NCI-H2227 treated with DMSO at 0.1 percent for 48 hours (cell line): Measurements from ENCODE around the gene STK24.
"Not testable (repeated sequence)": the region's sequence is repeated elsewhere in the genome, so short reads cannot be mapped to it uniquely, and the experiment has no call there.

Experiments
- DNase-seq: peaks from one replicate; lab custom pipeline; 2025; lab: John Stamatoyannopoulos, UW

STK24 gene

GRCh38 chr13:98576963-98577835, at the start of gene STK24:
STK24 (minus strand) TSS chr13:98577107; CDS start chr13:98576786, 321 bp downstream.
- DNase-seq: peak; percentile 35

- DNase-seq: no peak
Measured at GRCh38 chr13:98626298-98626935, 49.5 kb upstream of the STK24 start.

DNA sequence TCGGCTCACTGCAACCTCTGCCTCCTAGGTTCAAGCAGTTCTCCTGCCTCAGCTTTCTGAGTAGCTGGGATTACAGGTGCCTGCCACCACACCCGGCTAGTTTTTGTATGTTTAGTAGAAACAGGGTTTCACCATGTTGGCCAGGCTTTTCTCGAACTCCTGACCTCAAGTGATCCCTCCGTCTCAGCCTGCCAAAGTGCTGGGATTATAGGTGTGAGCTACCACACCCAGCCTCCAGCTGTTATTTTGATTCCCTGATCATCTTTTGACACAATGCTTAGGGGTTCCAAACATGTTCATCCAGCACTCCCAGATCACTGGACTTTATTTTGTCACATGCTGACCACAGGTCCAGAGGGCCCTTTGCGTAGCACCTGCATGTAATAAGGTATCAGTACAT, 47.7 kb upstream of the STK24 start:
- DNase-seq: not testable (repeated sequence)

GRCh38 chr13:98622931-98623331, 46.0 kb upstream of the STK24 start:
- DNase-seq: no peak

- no peak for DNase-seq
Measured at GRCh38 chr13:98619556-98619955, 42.6 kb upstream of the STK24 start.

- not testable (repeated sequence) for DNase-seq
Measured at GRCh38 chr13:98615595-98615994, 38.7 kb upstream of the STK24 start.

- no peak for DNase-seq
Measured at GRCh38 chr13:98613591-98613990, 36.7 kb upstream of the STK24 start.

DNA sequence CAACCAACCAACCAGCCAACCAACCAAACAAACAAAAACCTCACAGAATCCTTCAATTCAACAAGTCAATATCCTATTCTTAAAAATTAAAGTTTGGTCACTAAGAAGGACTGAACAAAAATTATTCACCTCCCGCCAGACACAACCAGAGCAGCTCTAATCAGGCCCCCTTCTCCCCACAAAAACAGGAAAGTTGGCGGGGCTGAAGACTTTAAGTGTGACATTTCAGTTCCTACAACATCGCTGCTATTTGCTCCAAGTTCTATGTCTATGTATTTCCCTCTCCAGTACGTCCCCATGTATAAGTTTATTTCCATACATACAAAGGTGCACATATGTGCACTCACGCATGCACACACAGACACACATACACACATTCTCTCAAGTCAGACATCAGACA, 32.8 kb upstream of the STK24 start:
- no peak for DNase-seq

DNA sequence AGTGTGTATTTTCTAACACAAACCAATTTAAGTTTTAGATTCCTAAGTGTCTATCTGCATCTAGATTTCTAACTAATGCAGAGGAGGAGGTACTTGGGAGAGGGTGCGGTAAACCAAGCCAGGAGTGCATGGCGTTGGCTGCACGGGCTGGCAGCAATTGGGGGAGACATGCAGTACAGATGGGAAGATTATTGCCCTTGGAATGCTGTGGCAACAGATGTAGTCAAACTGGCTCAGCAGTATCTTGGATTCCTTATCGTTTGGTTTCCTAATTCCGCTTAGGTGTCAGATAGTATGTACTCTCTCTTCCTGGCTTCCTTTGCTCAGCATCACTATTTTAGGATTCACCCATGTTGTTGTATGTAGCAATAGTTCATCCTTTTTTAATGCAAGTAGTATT, 29.4 kb upstream of the STK24 start:
- DNase-seq: no peak

DNA sequence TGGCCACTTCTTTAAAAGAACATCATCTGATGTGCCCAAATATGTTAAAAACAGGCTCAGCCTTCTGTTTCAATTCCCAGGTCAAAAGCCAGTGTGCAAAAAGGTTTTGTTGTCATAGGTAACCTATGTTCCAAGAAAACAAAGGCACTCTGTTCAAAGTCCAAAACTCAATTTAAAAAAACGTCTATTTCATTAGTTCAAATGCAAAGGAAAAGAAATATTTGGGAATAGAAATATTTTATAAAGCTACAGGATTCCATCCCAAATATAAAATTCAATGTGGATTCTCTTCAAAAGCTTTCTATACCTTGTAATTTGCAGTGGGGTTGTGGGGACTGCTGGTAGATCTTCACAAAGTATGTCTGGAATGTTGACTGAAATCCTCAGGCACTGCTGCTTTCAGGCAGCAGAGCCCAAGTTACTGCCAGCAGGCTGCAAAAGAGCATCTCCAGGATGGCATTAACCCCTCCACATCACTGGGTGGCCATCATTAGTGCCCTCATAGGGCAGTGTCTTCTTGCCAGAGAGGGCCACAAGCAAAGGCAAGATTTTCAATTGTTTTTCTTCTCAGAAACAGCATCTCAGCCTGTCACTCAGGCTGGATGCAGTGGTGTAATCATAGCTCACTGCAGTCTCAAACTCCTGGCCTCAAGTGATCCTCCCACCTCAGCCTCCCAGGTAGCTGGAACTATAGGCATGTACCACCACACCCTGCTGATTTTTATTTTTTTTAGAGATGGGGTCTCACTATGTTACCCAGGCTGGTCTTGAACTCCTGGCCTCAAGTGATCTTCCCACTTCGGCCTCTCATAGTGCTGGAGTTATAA, 22.8 kb upstream of the STK24 start:
- DNase-seq: no peak

GRCh38 chr13:98598043-98598442, 21.1 kb upstream of the STK24 start:
- no peak for DNase-seq

GRCh38 chr13:98595134-98595533, 18.2 kb upstream of the STK24 start:
- DNase-seq: no peak

GRCh38 chr13:98592362-98592732, 15.4 kb upstream of the STK24 start:
- DNase-seq: no peak

DNA sequence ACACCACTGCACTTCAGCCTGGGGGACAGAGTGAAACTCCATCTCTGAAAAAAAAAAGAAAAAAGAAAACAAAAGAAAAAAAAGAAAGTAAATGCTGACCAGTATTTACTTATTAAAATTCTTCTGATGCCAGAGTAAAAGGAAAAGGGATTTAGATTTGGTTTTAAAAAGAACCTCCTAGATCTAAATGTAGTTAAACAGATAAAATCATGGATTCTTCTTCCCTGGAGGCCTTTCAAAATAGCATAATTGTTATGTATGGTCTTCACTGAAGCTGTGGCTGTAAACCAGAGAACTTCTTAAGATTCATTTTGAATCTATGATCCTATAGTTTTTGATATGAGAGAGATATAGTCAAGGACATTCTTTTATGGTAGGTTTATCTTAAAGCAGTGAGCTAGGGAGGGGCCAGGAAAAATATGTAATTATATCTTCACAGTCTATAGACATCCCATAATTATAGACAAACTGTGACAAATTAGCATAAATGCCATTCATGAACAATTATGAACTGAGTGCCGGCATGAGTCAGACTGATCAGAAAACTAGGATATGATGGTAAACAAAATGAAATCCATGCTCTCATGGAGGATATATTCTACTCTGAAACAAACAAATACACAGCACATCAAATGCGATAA, 14.9 kb upstream of the STK24 start:
- DNase-seq: no peak

DNA sequence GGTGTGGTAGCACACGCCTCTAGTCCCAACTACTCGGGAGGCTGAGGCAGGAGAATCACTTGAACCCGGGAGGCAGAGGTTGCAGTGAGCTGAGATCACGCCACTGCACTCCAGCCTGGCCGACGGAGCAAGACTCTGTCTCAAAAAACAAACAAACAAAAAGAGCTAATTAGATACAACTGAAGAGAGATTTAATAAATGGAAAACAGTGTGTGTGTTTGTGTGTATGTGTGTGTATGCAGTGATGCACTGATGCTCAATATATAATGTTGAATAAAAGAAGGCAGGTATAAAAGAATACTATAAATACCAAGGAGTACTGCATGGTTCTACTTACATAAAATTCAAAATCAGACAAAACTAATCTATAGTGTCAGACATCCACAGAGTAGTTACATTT, 13.6 kb upstream of the STK24 start:
- not testable (repeated sequence) for DNase-seq

DNA sequence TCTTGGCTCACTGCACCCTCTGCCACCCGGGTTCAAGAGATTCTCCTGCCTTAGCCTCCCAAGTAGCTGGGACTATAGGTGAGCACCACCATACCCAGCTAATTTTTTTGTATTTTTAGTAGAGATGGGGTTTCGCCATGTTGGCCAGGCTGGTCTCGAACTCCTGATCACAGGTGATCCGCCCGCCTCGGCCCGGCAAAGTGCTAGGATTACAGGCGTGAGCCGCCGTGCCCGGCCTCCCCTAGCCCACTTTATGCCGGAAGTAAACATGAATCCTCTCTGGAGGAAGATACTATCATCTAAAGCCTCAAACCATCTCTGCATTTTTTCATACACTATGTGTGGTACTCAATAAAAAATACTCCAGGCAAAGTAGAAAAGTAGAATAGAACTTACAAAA, 12.6 kb upstream of the STK24 start:
- DNase-seq: not testable (repeated sequence)

DNA sequence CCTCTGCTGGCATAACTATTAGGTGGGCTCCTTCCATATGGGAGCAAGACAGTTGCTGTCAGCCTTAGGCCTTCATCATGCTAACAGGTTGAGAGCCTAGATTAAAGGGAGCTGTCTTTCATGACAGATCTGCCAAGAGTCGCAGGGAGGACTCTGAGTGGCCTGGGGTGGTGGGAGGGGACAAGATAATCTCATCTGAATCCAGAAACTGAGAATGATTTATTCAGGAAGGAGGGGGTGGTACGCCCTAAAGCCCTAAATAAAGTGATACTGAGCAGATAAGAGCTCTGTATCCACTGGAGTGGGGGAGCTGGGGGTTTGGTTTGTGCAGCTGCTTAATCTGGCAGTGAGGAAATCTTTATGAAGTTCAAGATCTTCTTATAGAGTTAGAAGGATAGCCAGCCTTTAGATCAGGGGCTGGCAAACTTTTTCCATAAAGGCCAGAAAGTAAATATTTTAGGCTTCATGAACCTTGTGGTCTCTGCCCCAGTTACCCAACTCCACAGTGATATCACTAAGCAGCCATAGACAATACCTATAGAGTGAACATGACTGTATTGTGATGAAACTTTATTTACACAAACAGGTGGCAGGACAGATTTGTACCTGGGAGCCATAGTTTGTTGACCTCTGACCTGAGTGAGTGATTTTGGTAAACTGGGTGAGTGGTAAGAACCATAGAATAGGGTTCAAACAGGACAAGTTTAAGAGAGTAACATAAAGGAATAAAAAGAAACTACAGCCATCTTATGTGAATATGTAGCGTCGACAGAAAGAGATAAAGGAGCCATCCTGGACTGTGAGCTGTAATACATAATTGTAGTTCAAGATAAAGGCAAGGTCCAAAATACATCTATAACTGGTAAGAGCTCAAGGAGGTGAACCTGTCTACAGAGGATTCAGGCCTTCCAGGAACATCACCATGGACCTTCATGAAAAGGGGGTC, 9.8 kb upstream of the STK24 start:
- DNase-seq: no peak

DNA sequence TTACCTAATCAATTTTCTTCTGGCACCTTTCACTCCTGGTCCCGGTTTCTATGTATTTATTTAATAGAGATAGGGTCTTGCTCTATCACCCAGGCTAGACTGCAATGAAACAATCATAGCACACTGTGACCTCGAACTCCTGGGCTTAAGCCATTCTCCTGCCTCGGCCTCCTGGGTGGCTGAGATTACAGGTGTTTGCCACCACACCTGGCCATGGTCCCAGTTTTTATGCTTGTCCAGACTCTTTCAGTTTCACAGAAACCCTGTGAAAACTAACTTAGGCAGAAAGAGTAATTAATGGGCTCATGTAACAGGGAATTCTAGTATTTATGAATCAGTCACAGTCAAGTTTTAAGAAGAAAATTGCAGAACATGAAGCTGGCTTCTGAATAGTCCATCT, 9.0 kb upstream of the STK24 start:
- DNase-seq: no peak

DNA sequence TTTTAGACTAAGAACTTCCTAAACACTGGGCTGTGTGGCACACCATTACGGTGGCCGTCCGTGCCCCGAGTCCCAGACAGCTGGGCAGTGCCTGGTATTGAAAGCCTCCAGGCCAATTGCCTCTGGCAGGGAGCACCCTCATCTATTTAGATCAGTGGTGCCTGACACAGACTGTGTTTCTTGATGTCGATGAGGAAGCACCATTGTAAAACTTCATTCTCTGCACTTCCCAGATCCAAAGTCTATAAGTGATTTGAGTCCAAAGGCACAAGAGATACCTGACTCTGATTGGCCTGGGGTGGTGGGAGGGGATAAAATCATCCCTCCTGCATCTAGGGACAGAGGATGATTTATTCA, 8.5 kb upstream of the STK24 start:
- DNase-seq: no peak

GRCh38 chr13:98584668-98585397, 7.9 kb upstream of the STK24 start:
- DNase-seq: no peak
